Measurements from ENCODE around the gene ABCB11. TPM values are rescaled to one million over a fixed set of nuclear protein-coding genes. Genes with fewer than 3 reads are reported as not detected.

ABCB11 gene
- total and polyA plus RNA-seq, 9 of the 15 experiments (the other 6 are each of a cell fraction or from before 2014, with no cell fraction given): 0.04 to 0.51 (median 0.10) TPM; not detected in 1

Other genes starting within 250 kb of the ABCB11 start
- 33.8 and 51.0 TPM in 2 replicates for gene NOSTRIN, start 228.7 kb downstream of the ABCB11 start, total RNA-seq (2014; rRNA removed)
- 68.1 and 86.4 TPM in 2 replicates for gene NOSTRIN, start 228.7 kb downstream of the ABCB11 start, total RNA-seq (2014; rRNA removed; fragmentation: Illumina TruSeq; extraction: Trizol)
- 46.2 and 51.9 TPM in 2 replicates for gene NOSTRIN, start 228.7 kb downstream of the ABCB11 start, total RNA-seq (2015; rRNA removed; fragmentation: Illumina TruSeq; extraction: Trizol)
- 50.9 and 56.3 TPM in 2 replicates for gene NOSTRIN, start 228.7 kb downstream of the ABCB11 start, total RNA-seq (2021)
- 13.8 and 26.7 TPM in 2 replicates for gene NOSTRIN, start 228.7 kb downstream of the ABCB11 start, polyA plus RNA-seq (2011; rRNA removed)
- 73.0 and 81.1 TPM in 2 replicates for gene NOSTRIN, start 228.7 kb downstream of the ABCB11 start, polyA plus RNA-seq (2014; fragmentation: Illumina TruSeq; extraction: Trizol)
- gene NOSTRIN, start 228.7 kb downstream of the ABCB11 start, polyA plus RNA-seq (2014; fragmentation: Nextera tagmentation; extraction: Ambion mirVana): 10 to 100 TPM; 51.9 to 82.9 TPM
- gene NOSTRIN, start 228.7 kb downstream of the ABCB11 start, polyA plus RNA-seq (2014; rRNA removed): 41.7 and 59.4 TPM in 2 replicates
- 44.8 and 54.5 TPM in 2 replicates for gene SPC25, start 140.9 kb downstream of the ABCB11 start, total RNA-seq (2014; rRNA removed)
- 56.5 and 66.3 TPM in 2 replicates for gene SPC25, start 140.9 kb downstream of the ABCB11 start, total RNA-seq (2014; rRNA removed; fragmentation: Illumina TruSeq; extraction: Trizol)
- gene SPC25, start 140.9 kb downstream of the ABCB11 start, total RNA-seq (2015; rRNA removed; fragmentation: Illumina TruSeq; extraction: Trizol): 57.9 and 67.0 TPM in 2 replicates
- gene SPC25, start 140.9 kb downstream of the ABCB11 start, total RNA-seq (2021): 53.4 and 62.3 TPM in 2 replicates
- gene SPC25, start 140.9 kb downstream of the ABCB11 start, polyA plus RNA-seq (2011; rRNA removed): 59.9 and 77.4 TPM in 2 replicates
- gene SPC25, start 140.9 kb downstream of the ABCB11 start, polyA plus RNA-seq (2014; fragmentation: Illumina TruSeq; extraction: Trizol): 69.7 and 75.0 TPM in 2 replicates
- 100 to 1,000 TPM in 1 of 2 experiments, 10 to 100 TPM in 1; 87.6 to 100 TPM for gene SPC25, start 140.9 kb downstream of the ABCB11 start, polyA plus RNA-seq (2014; fragmentation: Nextera tagmentation; extraction: Ambion mirVana)
- gene SPC25, start 140.9 kb downstream of the ABCB11 start, polyA plus RNA-seq (2014; rRNA removed): 60.9 and 76.0 TPM in 2 replicates
- gene G6PC2, start 130.0 kb downstream of the ABCB11 start, total RNA-seq (2014; rRNA removed): not detected in 2 replicates
- not detected in 2 replicates for gene G6PC2, start 130.0 kb downstream of the ABCB11 start, total RNA-seq (2014; rRNA removed; fragmentation: Illumina TruSeq; extraction: Trizol)
- not detected in 2 replicates for gene G6PC2, start 130.0 kb downstream of the ABCB11 start, total RNA-seq (2015; rRNA removed; fragmentation: Illumina TruSeq; extraction: Trizol)
- 0.13 TPM in 1 of 2 replicates, not detected in the other for gene G6PC2, start 130.0 kb downstream of the ABCB11 start, total RNA-seq (2021)
- gene G6PC2, start 130.0 kb downstream of the ABCB11 start, polyA plus RNA-seq (2011; rRNA removed): 0.07 and 0.15 TPM in 2 replicates
- not detected in 2 replicates for gene G6PC2, start 130.0 kb downstream of the ABCB11 start, polyA plus RNA-seq (2014; fragmentation: Illumina TruSeq; extraction: Trizol)
- gene G6PC2, start 130.0 kb downstream of the ABCB11 start, polyA plus RNA-seq (2014; fragmentation: Nextera tagmentation; extraction: Ambion mirVana): under 1 TPM in 1 of 2 experiments, not detected in 1; 0.03 TPM
- gene G6PC2, start 130.0 kb downstream of the ABCB11 start, polyA plus RNA-seq (2014; rRNA removed): not detected in 2 replicates
- 0.08 and 0.27 TPM in 2 replicates for gene DHRS9, start 38.2 kb upstream of the ABCB11 start, total RNA-seq (2014; rRNA removed)
- 0.32 and 0.69 TPM in 2 replicates for gene DHRS9, start 38.2 kb upstream of the ABCB11 start, total RNA-seq (2014; rRNA removed; fragmentation: Illumina TruSeq; extraction: Trizol)
- gene DHRS9, start 38.2 kb upstream of the ABCB11 start, total RNA-seq (2015; rRNA removed; fragmentation: Illumina TruSeq; extraction: Trizol): 1.5 and 1.8 TPM in 2 replicates
- 0.27 and 0.49 TPM in 2 replicates for gene DHRS9, start 38.2 kb upstream of the ABCB11 start, total RNA-seq (2021)
- 0.54 and 0.71 TPM in 2 replicates for gene DHRS9, start 38.2 kb upstream of the ABCB11 start, polyA plus RNA-seq (2011; rRNA removed)
- 0.43 and 0.54 TPM in 2 replicates for gene DHRS9, start 38.2 kb upstream of the ABCB11 start, polyA plus RNA-seq (2014; fragmentation: Illumina TruSeq; extraction: Trizol)
- 1 to 10 TPM; 1.4 to 1.7 TPM for gene DHRS9, start 38.2 kb upstream of the ABCB11 start, polyA plus RNA-seq (2014; fragmentation: Nextera tagmentation; extraction: Ambion mirVana)
- gene DHRS9, start 38.2 kb upstream of the ABCB11 start, polyA plus RNA-seq (2014; rRNA removed): 0.65 and 1.9 TPM in 2 replicates